T-helper 1 cell treated with Interleukin-12 subunit alpha and Interleukin-12 subunit beta and Interleukin-4 antibody, amounts not matched to agents 30 μg/mL and 1 μg/mL, for 36 hours (primary cell): ENCODE measurements around the gene KIF26B.

Experiments
- H3K27ac Mint-ChIP-seq: one replicate; pipeline ENCODE4 v1.8.0; 2021; ENCODE audit warnings: mild to moderate bottlenecking, mixed read lengths
- H3K27me3 Mint-ChIP-seq: one replicate; pipeline ENCODE4 v1.8.0; 2021; ENCODE audit warnings: low read depth, mixed read lengths
- H3K36me3 Mint-ChIP-seq: one replicate; pipeline ENCODE4 v1.8.0; 2021; ENCODE audit warnings: low read depth, mixed read lengths
- H3K4me1 Mint-ChIP-seq: one replicate; pipeline ENCODE4 v1.8.0; 2021; ENCODE audit warnings: low read depth, mixed read lengths
- H3K4me3 Mint-ChIP-seq: one replicate; pipeline ENCODE4 v1.8.0; 2021; ENCODE audit warnings: mild to moderate bottlenecking, moderate library complexity, mixed read lengths
- H3K9me3 Mint-ChIP-seq: one replicate; pipeline ENCODE4 v1.8.0; 2021; ENCODE audit warnings: mixed read lengths

KIF26B gene

GRCh38 chr1:245683676-245684075 lies 528.9 kb downstream of the KIF26B start:
- Mint-ChIP-seq H3K36me3 (no peaks in the 10 kb centered on the region), H3K27me3 (no peaks in the 10 kb centered on the region), H3K4me1 (no peaks in the 10 kb centered on the region), H3K9me3 (no peaks in the 10 kb centered on the region), H3K27ac (no peak overlapping the region), H3K4me3 (no peak overlapping the region)

GRCh38 chr1:245684166-245684565 lies 529.4 kb downstream of the KIF26B start:
- Mint-ChIP-seq H3K4me3 (no peak overlapping the region), H3K4me1 (no peaks in the 10 kb centered on the region)

GRCh38 chr1:245684571-245684970 lies 529.8 kb downstream of the KIF26B start:
- Mint-ChIP-seq H3K27ac (no peak overlapping the region), H3K36me3 (no peaks in the 10 kb centered on the region), H3K9me3 (no peaks in the 10 kb centered on the region), H3K4me3 (no peak overlapping the region), H3K27me3 (no peaks in the 10 kb centered on the region), H3K4me1 (no peaks in the 10 kb centered on the region)

More at GRCh38 chr1:245684166-245684565, 529.4 kb downstream of the KIF26B start:
- Mint-ChIP-seq H3K27me3 (no peaks in the 10 kb centered on the region), H3K27ac (no peak overlapping the region), H3K9me3 (no peaks in the 10 kb centered on the region), H3K36me3 (no peaks in the 10 kb centered on the region)

- Mint-ChIP-seq H3K4me3 (no peak overlapping the region), H3K4me1 (no peaks in the 10 kb centered on the region), H3K27me3 (no peaks in the 10 kb centered on the region), H3K9me3 (no peaks in the 10 kb centered on the region), H3K36me3 (no peaks in the 10 kb centered on the region), H3K27ac (no peak overlapping the region)
Measured at GRCh38 chr1:245685111-245685810, 530.5 kb downstream of the KIF26B start.

GRCh38 chr1:245686006-245686405 lies 531.2 kb downstream of the KIF26B start:
- Mint-ChIP-seq H3K9me3 (no peaks in the 10 kb centered on the region), H3K27ac (no peak overlapping the region), H3K27me3 (no peaks in the 10 kb centered on the region), H3K4me3 (no peak overlapping the region), H3K4me1 (no peaks in the 10 kb centered on the region), H3K36me3 (no peaks in the 10 kb centered on the region)

GRCh38 chr1:245686446-245687030 lies 531.8 kb downstream of the KIF26B start:
- H3K4me3 Mint-ChIP-seq: no peak overlapping the region
- H3K27me3 Mint-ChIP-seq: no peaks in the 10 kb centered on the region
- H3K9me3 Mint-ChIP-seq: no peaks in the 10 kb centered on the region
- H3K27ac Mint-ChIP-seq: no peak overlapping the region
- H3K36me3 Mint-ChIP-seq: no peaks in the 10 kb centered on the region
- no peaks in the 10 kb centered on the region for H3K4me1 Mint-ChIP-seq

GRCh38 chr1:245687152-245687635 lies 532.4 kb downstream of the KIF26B start:
- Mint-ChIP-seq H3K27me3 (no peaks in the 10 kb centered on the region), H3K9me3 (no peaks in the 10 kb centered on the region), H3K4me1 (no peaks in the 10 kb centered on the region)

GRCh38 chr1:245687636-245688535 lies 533.1 kb downstream of the KIF26B start:
- Mint-ChIP-seq H3K4me3 (no peak overlapping the region), H3K4me1 (no peaks in the 10 kb centered on the region), H3K27ac (no peak overlapping the region), H3K27me3 (no peaks in the 10 kb centered on the region), H3K36me3 (no peaks in the 10 kb centered on the region), H3K9me3 (no peaks in the 10 kb centered on the region)

More at GRCh38 chr1:245687152-245687635, 532.4 kb downstream of the KIF26B start:
- Mint-ChIP-seq H3K36me3 (no peaks in the 10 kb centered on the region), H3K4me3 (no peak overlapping the region), H3K27ac (no peak overlapping the region)

GRCh38 chr1:245688536-245689453 lies 534.0 kb downstream of the KIF26B start:
- Mint-ChIP-seq H3K9me3 (no peaks in the 10 kb centered on the region), H3K4me1 (no peaks in the 10 kb centered on the region), H3K27me3 (no peaks in the 10 kb centered on the region), H3K4me3 (no peak overlapping the region), H3K27ac (no peak overlapping the region), H3K36me3 (no peaks in the 10 kb centered on the region)

GRCh38 chr1:245690156-245690690 lies 535.4 kb downstream of the KIF26B start:
- Mint-ChIP-seq H3K27ac (no peak overlapping the region), H3K36me3 (no peaks in the 10 kb centered on the region), H3K27me3 (no peaks in the 10 kb centered on the region), H3K4me3 (no peak overlapping the region), H3K9me3 (no peaks in the 10 kb centered on the region), H3K4me1 (no peaks in the 10 kb centered on the region)

GRCh38 chr1:245690946-245691541 lies 536.3 kb downstream of the KIF26B start:
- Mint-ChIP-seq H3K36me3 (no peaks in the 10 kb centered on the region), H3K27me3 (no peaks in the 10 kb centered on the region), H3K4me1 (no peaks in the 10 kb centered on the region), H3K4me3 (no peak overlapping the region), H3K9me3 (no peaks in the 10 kb centered on the region), H3K27ac (no peak overlapping the region)

- no peaks in the 10 kb centered on the region for H3K36me3 Mint-ChIP-seq
- no peaks in the 10 kb centered on the region for H3K4me1 Mint-ChIP-seq
Measured at GRCh38 chr1:245691897-245692296, 537.1 kb downstream of the KIF26B start.

GRCh38 chr1:245692318-245692717 lies 537.5 kb downstream of the KIF26B start:
- Mint-ChIP-seq H3K4me3 (no peak overlapping the region), H3K27me3 (no peaks in the 10 kb centered on the region), H3K4me1 (no peaks in the 10 kb centered on the region), H3K9me3 (no peaks in the 10 kb centered on the region), H3K36me3 (no peaks in the 10 kb centered on the region), H3K27ac (no peak overlapping the region)

More at GRCh38 chr1:245691897-245692296, 537.1 kb downstream of the KIF26B start:
- Mint-ChIP-seq H3K27ac (no peak overlapping the region), H3K9me3 (no peaks in the 10 kb centered on the region), H3K4me3 (no peak overlapping the region), H3K27me3 (no peaks in the 10 kb centered on the region)
